IPS DF 6.9 (cell line): Measurements from ENCODE around the gene SLIT3.
"Not testable (repeated sequence)": the region's sequence is repeated elsewhere in the genome, so short reads cannot be mapped to it uniquely, and the experiment has no call there.

Experiments used
- DNase-seq: peaks from one replicate; pipeline ENCODE4 v3.0.0-alpha.2; 2013; ENCODE audit warnings: low read depth, low spot score
- H3K27ac ChIP-seq: one replicate; pipeline ENCODE4 v1.5.1; 2013; ENCODE audit warnings: low read length, control low read depth
- H3K27me3 ChIP-seq: 2 replicates; pipeline ENCODE4 v1.6.1; 2013; ENCODE audit warnings: mild to moderate bottlenecking, low read length; ENCODE audit not compliant: control insufficient read depth, insufficient read depth
- H3K36me3 ChIP-seq: 2 replicates; pipeline ENCODE4 v1.6.1; 2013; ENCODE audit warnings: low read length; ENCODE audit not compliant: control insufficient read depth, insufficient read depth
- H3K4me1 ChIP-seq: 2 replicates; pipeline ENCODE4 v1.6.1; 2013; ENCODE audit warnings: low read length; ENCODE audit not compliant: control insufficient read depth, insufficient read depth
- H3K4me3 ChIP-seq: 2 replicates; pipeline ENCODE4 v1.5.1; 2013; ENCODE audit warnings: mild to moderate bottlenecking, low read length
- H3K9me3 ChIP-seq: 2 replicates; pipeline ENCODE4 v1.6.1; 2013; ENCODE audit warnings: low read length, inconsistent platforms; ENCODE audit not compliant: control insufficient read depth, insufficient read depth
- WGBS: extraction: QIAGEN DNeasy Blood & Tissue Kit; methylation state at CpG from one replicate; pipeline ENCODE4 v1.1.7; 2013; ENCODE audit warnings: mixed read lengths, missing lambda C conversion rate; ENCODE audit not compliant: insufficient read length, insufficient coverage; 5-methylcytosine and 5-hydroxymethylcytosine counted together

The SLIT3 gene

GRCh38 chr5:168637281-168637680 is 663.7 kb downstream of the SLIT3 start:
- H3K36me3 ChIP-seq, result no peaks in the 10 kb centered on the region
- H3K4me1 ChIP-seq, result no peaks in the 10 kb centered on the region
- no CpG with 5 or more reads among the region's 2 CpGs for WGBS
- no peaks in the 10 kb centered on the region for H3K27me3 ChIP-seq
- H3K4me3 ChIP-seq, result no peak overlapping the region
- H3K27ac ChIP-seq, result no peak overlapping the region
- DNase-seq, result no peak
- H3K9me3 ChIP-seq, result no peaks in the 10 kb centered on the region

- H3K27me3 ChIP-seq, H3K4me3 ChIP-seq, H3K4me1 ChIP-seq, H3K36me3 ChIP-seq, H3K27ac ChIP-seq, H3K9me3 ChIP-seq, DNase-seq: not testable (repeated sequence)
- WGBS, result no CpG with 5 or more reads among the region's 13 CpGs
Measured at GRCh38 chr5:168630958-168631357, 670.0 kb downstream of the SLIT3 start.

- no peak for DNase-seq
- no peak overlapping the region for H3K27ac ChIP-seq
- WGBS, result no CpG with 5 or more reads among the region's 3 CpGs
Measured at GRCh38 chr5:168624850-168625364, 676.0 kb downstream of the SLIT3 start.

GRCh38 chr5:168620807-168621206 is 680.1 kb downstream of the SLIT3 start:
- no peaks in the 10 kb centered on the region for H3K9me3 ChIP-seq
- DNase-seq, result no peak
- H3K4me1 ChIP-seq, result no peaks in the 10 kb centered on the region
- no peak overlapping the region for H3K4me3 ChIP-seq
- no peak overlapping the region for H3K27ac ChIP-seq
- whole genome bisulfite sequencing, result no CpG with 5 or more reads among the region's 1 CpG
- no peaks in the 10 kb centered on the region for H3K36me3 ChIP-seq
- H3K27me3 ChIP-seq, result no peaks in the 10 kb centered on the region

More at GRCh38 chr5:168624850-168625364, 676.0 kb downstream of the SLIT3 start:
- Histone ChIP-seq H3K27me3 (no peaks in the 10 kb centered on the region), H3K9me3 (no peaks in the 10 kb centered on the region), H3K36me3 (no peaks in the 10 kb centered on the region), H3K4me1 (no peaks in the 10 kb centered on the region), H3K4me3 (no peak overlapping the region)

GRCh38 chr5:168614661-168615060 is 686.3 kb downstream of the SLIT3 start:
- DNase-seq, result no peak
- Histone ChIP-seq H3K27ac (no peak overlapping the region), H3K36me3 (no peaks in the 10 kb centered on the region), H3K4me3 (no peak overlapping the region), H3K27me3 (no peaks in the 10 kb centered on the region), H3K4me1 (no peaks in the 10 kb centered on the region), H3K9me3 (no peaks in the 10 kb centered on the region)
- WGBS, result no CpG with 5 or more reads among the region's 10 CpGs

- Histone ChIP-seq H3K27me3 (no peaks in the 10 kb centered on the region), H3K9me3 (no peaks in the 10 kb centered on the region), H3K36me3 (no peaks in the 10 kb centered on the region), H3K27ac (no peak overlapping the region), H3K4me3 (no peak overlapping the region), H3K4me1 (no peaks in the 10 kb centered on the region)
- DNase-seq, result no peak
- WGBS, result no CpG with 5 or more reads among the region's 1 CpG
Measured at GRCh38 chr5:168613996-168614395, 686.9 kb downstream of the SLIT3 start.

GRCh38 chr5:168613396-168613795 is 687.5 kb downstream of the SLIT3 start:
- WGBS, result no CpG with 5 or more reads among the region's 2 CpGs
- Histone ChIP-seq H3K36me3 (no peaks in the 10 kb centered on the region), H3K27ac (no peak overlapping the region), H3K27me3 (no peaks in the 10 kb centered on the region), H3K4me1 (no peaks in the 10 kb centered on the region), H3K4me3 (no peak overlapping the region), H3K9me3 (no peaks in the 10 kb centered on the region)
- no peak for DNase-seq

GRCh38 chr5:168612996-168613395 is 687.9 kb downstream of the SLIT3 start:
- Histone ChIP-seq H3K27ac (no peak overlapping the region), H3K9me3 (no peaks in the 10 kb centered on the region), H3K4me3 (no peak overlapping the region), H3K27me3 (no peaks in the 10 kb centered on the region), H3K4me1 (no peaks in the 10 kb centered on the region), H3K36me3 (no peaks in the 10 kb centered on the region)
- DNase-seq, result no peak
- WGBS, result no CpG with 5 or more reads among the region's 2 CpGs

GRCh38 chr5:168612123-168612522 is 688.8 kb downstream of the SLIT3 start:
- Histone ChIP-seq H3K9me3 (no peaks in the 10 kb centered on the region), H3K27me3 (no peaks in the 10 kb centered on the region), H3K36me3 (no peaks in the 10 kb centered on the region), H3K27ac (no peak overlapping the region), H3K4me1 (no peaks in the 10 kb centered on the region), H3K4me3 (no peak overlapping the region)
- no CpG with 5 or more reads among the region's 4 CpGs for WGBS
- no peak for DNase-seq
